ENCODE measurements around the gene C6orf132.

Gene C6orf132

DNA sequence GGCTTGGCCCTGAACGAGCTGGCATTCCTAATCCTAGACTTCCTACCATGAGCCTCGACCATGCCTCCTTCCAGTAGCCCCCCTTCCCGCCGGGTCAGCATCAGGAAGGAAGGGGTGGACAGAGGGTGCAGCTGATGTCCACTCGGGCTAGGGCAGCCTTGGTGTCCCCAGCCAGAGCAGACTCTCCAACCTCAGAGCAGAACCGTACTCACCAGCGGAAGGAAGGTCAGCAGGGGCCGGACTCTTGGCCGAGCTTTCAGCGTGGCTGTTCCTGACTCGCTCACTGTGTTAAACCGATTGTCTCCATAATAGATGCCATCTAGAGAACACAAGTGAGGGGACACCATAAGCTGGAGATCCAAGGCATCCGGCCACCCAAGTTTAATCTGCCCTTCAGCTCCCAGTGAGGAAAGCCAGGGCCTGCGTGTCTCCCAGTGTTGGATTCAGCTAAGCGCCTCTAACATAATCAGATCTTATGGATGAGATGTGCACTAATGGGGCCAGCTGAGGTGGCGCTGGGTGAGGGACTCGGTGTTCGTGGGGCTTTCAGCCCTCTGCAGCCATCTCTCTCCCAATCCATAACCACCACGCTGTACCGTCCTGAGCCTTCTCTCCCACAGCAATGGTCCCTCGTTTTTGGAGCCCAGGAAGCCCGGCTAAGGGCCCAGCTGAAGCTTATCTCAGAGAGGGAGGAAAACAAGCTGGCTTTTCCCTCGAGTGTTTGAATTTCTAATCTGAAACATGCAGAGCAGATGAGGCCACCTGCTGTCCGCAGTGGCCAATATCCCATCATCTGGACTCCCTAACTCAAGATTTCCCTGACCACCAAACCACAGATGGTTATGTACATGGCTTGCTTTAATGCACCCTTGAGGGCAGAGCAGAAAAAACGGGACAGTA is 13.7 kb downstream of the C6orf132 start:
- no peak overlapping the region for H3K4me3 ChIP-seq (ENCODE audit: control insufficient read depth, low read depth, low read length)
- no peak for DNase-seq (ENCODE audit: low read depth)
- TF ChIP-seq, protein P1, sequence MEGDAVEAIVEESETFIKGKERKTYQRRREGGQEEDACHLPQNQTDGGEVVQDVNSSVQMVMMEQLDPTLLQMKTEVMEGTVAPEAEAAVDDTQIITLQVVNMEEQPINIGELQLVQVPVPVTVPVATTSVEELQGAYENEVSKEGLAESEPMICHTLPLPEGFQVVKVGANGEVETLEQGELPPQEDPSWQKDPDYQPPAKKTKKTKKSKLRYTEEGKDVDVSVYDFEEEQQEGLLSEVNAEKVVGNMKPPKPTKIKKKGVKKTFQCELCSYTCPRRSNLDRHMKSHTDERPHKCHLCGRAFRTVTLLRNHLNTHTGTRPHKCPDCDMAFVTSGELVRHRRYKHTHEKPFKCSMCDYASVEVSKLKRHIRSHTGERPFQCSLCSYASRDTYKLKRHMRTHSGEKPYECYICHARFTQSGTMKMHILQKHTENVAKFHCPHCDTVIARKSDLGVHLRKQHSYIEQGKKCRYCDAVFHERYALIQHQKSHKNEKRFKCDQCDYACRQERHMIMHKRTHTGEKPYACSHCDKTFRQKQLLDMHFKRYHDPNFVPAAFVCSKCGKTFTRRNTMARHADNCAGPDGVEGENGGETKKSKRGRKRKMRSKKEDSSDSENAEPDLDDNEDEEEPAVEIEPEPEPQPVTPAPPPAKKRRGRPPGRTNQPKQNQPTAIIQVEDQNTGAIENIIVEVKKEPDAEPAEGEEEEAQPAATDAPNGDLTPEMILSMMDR (IDR thresholded peaks at IDR 0.05; ENCODE audit: control insufficient read depth, insufficient read depth, low read depth, low read length, missing control alignments) = no peak

DNA sequence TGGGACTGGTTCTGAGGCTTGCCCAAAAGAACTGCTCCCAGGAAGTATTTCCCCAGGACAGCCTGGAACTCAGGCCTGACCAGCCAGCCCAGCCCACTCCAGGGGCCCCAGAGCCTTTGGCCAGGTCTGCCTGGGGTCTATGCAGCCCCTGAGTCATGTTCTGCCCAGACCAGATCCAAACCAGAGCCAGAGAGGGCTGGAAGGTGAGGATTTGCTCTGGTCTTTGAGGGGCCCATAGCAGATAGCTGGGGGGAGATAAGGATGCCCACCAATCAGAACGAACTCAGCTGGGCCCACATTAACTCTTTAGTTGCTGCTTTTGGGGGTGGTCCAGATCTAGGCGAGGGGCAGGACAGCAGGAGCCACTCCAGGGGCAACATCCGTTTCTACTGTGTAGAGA is 16.8 kb downstream of the C6orf132 start:
- no peak overlapping the region for H3K4me3 ChIP-seq (ENCODE audit: control insufficient read depth, low read depth, low read length)
- TF ChIP-seq, protein P1 (IDR thresholded peaks at IDR 0.05; ENCODE audit: control insufficient read depth, insufficient read depth, low read depth, low read length, missing control alignments) = no peak
- no peak for DNase-seq (ENCODE audit: low read depth)

DNA sequence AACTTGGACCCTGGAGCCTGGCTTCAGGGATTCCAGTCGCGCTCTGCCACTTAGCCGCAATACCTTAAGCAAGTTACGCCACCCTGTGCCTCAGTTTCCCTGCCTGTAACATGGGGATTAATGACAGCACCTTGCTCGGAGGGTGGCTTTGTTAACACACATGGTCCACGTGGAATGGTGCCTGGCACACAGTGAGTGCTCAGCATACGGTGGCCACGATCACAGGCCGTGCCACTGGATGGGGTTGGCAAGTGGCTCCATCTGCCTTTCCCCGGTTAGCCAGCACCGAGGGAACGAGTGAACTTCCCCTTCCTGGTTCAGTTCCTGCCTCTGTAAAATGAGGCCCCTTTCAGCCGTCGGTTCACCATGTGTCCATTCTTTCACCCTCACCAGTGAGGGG is 17.2 kb downstream of the C6orf132 start:
- no peak for DNase-seq (ENCODE audit: low read depth)
- no peak overlapping the region for H3K4me3 ChIP-seq (ENCODE audit: control insufficient read depth, low read depth, low read length)
- TF ChIP-seq, protein P1 (IDR thresholded peaks at IDR 0.05; ENCODE audit: control insufficient read depth, insufficient read depth, low read depth, low read length, missing control alignments) = no peak

DNA sequence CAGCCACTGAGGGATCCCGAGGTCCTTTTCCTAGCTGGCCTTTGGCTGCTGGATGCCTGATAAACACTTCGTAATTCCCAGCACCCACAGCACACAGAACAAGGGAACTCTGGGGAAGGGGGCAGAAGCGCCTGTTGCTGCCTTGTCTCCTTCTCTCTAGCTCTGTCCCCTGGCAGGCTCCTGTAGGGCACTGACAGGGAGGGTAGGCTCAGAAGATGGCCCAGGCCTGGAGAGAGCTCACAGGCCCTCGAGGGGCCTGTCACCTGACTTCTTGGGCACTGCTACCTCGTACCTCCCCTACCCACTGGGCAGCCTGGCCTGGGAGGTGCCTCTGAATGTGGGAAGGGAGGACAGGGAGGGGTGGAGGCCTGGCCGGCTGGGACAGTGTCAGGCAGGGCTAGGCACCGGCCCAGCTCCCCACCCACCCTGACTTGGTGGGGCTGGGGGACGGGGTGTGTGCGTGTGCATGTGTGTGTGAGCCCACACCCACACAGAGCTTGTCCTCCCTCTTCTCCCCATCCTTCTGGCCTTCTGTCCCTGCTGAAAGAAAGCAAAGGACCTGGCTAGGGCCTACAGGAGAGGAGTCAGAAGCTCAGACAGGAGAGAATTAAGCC is 18.1 kb downstream of the C6orf132 start:
- no peak for DNase-seq (ENCODE audit: low read depth)
- no peak overlapping the region for H3K4me3 ChIP-seq (ENCODE audit: control insufficient read depth, low read depth, low read length)
- TF ChIP-seq, protein P1 (IDR thresholded peaks at IDR 0.05; ENCODE audit: control insufficient read depth, insufficient read depth, low read depth, low read length, missing control alignments) = no peak

DNA sequence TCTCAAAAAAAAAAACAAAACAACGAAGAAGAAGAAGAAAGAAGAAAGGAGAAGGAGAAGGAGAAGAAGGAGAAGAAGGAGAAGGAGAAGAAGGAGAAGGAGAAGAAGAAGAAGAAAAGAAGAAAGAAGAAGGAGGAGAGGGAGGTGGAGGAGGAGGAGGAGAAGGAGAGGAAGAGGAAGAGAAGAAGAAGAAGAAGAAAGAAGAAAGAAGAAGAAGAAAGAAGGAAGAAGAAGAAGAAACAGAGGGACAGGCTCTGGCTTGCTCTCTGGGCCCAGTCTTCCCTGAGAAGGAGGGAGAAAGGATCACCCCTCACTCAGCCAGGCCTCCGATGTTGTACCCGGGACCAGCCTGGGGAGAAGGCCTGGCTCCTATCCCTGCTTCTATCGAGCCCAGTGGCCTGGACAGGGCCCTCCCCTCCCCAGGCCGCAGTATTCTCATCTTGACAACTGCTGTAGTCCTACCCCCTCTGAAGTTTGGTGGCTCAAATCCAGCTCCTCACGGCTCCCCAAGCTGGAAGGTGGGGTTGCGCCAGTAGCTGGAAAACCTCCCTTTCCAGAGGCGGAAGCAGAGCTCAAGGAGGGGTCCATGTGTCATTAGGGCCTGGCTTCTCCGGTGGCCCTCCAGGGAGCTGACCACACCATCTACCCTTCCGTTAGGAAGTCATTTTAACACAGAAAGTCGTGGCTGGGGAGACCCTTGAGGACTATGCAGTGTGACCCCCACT is 18.9 kb downstream of the C6orf132 start:
- TF ChIP-seq, protein P1 (IDR thresholded peaks at IDR 0.05; ENCODE audit: control insufficient read depth, insufficient read depth, low read depth, low read length, missing control alignments) = no peak
- H3K4me3 ChIP-seq (ENCODE audit: control insufficient read depth, low read depth, low read length) = no peak overlapping the region
- no peak for DNase-seq (ENCODE audit: low read depth)
